GM18519 (cell line): Measurements from ENCODE around the gene ELMO2.

ENCODE experiments used
- ATAC-seq: cut with Tn5 transposase; IDR thresholded peaks from one replicate; pipeline ENCODE4 v1.9.1; 2021; ENCODE audit warnings: mild to moderate bottlenecking, moderate library complexity; ENCODE audit not compliant: unreplicated experiment, low FRiP score

ELMO2 gene

GRCh38 chr20:46367967-46368901 lies 38.2 kb downstream of the ELMO2 start:
- ATAC-seq = no peak

- no peak for ATAC-seq
Measured at GRCh38 chr20:46367234-46367633, 39.2 kb downstream of the ELMO2 start.

GRCh38 chr20:46366826-46367225 lies 39.6 kb downstream of the ELMO2 start:
- ATAC-seq = no peak

- no peak for ATAC-seq
Measured at GRCh38 chr20:46365487-46366220, 40.8 kb downstream of the ELMO2 start.

GRCh38 chr20:46364670-46365486 lies 41.5 kb downstream of the ELMO2 start:
- no peak for ATAC-seq

- no peak for ATAC-seq
Measured at GRCh38 chr20:46363874-46364669, 42.3 kb downstream of the ELMO2 start.

GRCh38 chr20:46362921-46363867 lies 43.2 kb downstream of the ELMO2 start:
- no peak for ATAC-seq

GRCh38 chr20:46361811-46362210 lies 44.6 kb downstream of the ELMO2 start:
- ATAC-seq = no peak

GRCh38 chr20:46361381-46361780 lies 45.0 kb downstream of the ELMO2 start:
- ATAC-seq = no peak

- ATAC-seq = no peak
Measured at GRCh38 chr20:46359233-46359751, 47.1 kb downstream of the ELMO2 start.

- no peak for ATAC-seq
Measured at GRCh38 chr20:46358346-46359058, 47.9 kb downstream of the ELMO2 start.

- ATAC-seq = no peak
Measured at GRCh38 chr20:46357030-46357514, 49.3 kb downstream of the ELMO2 start.

- no peak for ATAC-seq
Measured at GRCh38 chr20:46356195-46357029, 50.0 kb downstream of the ELMO2 start.

- ATAC-seq = no peak
Measured at GRCh38 chr20:46355778-46356177, 50.6 kb downstream of the ELMO2 start.

- no peak for ATAC-seq
Measured at GRCh38 chr20:46354920-46355654, 51.3 kb downstream of the ELMO2 start.

- no peak for ATAC-seq
Measured at GRCh38 chr20:46354207-46354555, 52.2 kb downstream of the ELMO2 start.
